Stimulated activated CD4-positive, alpha-beta T cell treated with anti-CD3 and anti-CD28 coated beads, Interleukin-12 subunit alpha, Interleukin-12 subunit beta, amount 100 ng/mL, for 24 hours (primary cell): ENCODE data around the gene MDK.

Source experiments
- DNase-seq, 2 experiments: peaks; one replicate each; pipeline ENCODE4 v3.0.0-alpha.2; 2020; ENCODE audit warnings: low read depth in 2 of 2

The MDK gene

GRCh38 chr11:46382646-46383403 lies 1.4 kb downstream of the MDK start:
- DNase-seq: no peak

GRCh38 chr11:46383404-46383758 lies 1.9 kb downstream of the MDK start:
- no peak for DNase-seq

GRCh38 chr11:46383974-46384701 lies 2.7 kb downstream of the MDK start:
- no peak for DNase-seq

GRCh38 chr11:46385169-46386004 lies 3.9 kb downstream of the MDK start:
- no peak for DNase-seq

DNA sequence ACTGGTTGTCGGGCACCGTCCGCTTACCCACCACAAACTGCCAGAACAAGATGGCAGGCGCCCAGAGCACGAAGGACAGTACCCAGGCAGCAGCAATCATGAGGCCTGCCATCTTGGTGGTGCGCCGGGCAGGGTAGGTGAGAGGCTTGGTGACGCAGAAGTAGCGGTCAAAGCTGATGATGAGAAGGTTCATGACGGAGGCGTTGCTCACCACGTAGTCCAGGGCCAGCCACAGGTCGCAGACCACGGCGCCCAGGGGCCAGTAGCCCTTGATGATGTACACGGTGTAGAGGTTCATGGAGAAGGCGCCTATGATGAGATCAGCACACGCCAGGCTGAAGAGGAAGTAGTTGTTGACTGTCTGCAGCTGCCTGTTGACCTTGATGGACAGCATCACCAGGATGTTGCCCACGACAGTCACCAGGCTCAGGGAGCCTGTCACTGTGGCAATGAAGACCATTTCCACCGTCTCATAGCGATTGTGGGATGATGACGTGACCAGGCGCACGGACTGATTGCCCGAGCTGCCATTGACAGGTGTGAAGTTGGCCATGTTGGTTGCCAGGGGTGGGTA lies 4.6 kb downstream of the MDK start:
- DNase-seq: no peak

DNA sequence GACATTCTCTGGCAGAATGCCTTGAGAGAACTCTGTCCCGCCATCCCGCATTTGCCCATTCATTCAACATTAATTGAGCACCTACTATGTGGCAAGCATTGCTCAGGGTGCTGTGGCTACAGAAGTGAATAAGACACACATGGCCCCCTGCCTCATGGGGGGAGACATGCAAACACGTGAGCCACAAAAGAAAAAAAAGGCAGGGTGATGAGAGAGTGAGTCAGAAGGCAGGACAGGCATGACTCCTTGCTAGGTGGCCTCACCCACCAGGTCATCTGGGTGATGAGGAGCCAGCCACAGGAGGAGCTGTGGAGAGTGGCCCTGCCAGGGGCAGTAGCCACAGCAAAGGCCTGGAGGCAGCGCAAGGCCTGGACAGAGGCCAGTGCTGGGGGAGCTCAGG lies 5.2 kb downstream of the MDK start:
- DNase-seq: no peak

DNA sequence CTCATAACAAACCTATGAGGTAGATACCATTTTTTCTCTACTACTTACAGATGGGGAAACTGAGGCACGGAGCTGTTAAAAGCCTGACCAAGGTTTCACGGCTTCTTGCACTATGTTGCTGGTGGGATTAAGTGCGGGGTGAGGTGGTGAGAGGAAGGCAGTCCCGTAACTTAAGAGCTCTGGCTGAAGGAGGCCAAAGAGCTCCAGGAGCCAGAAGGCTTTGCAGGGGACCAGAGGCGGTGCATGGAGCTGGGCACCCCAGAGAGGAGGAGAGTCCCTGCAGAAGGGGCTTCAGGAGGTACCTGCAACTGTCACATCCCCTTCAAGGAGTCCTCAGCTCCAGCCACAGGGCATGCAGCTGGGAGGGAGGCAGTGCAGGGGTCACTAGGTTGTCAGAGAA lies 6.0 kb downstream of the MDK start:
- no peak for DNase-seq

DNA sequence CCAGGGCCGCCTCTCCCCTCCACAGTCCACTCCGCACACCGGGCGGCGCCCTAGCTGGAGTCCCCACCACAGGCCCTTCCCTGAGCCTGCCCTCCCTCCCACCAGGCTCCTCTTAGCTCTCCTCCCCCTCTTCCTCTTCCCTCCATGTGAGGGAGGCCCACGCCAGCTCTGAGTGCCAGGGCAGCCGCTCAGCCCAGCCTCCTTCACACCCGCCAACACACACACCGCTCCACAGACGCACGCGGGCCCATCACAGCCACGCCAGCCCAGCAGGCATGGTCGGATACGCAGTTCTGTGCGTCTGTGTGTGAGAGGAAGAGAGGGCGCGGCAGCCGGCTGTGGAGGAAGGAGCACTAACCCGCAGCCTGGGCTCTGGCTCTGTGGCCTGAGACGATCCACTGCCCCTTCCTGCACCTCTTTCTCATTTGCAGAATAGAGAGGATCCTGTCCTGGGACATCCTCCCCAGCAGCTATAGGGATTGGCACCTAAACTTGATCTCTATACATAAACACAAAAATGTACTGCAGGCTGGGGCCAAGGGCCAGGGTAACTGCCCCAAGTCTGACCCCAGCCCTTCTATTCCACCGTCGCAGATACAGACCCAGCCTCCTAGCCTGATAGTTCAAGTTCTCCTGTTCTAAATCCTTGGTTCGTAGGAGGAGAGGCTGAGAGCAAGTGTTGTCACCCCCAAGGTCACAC lies 6.6 kb downstream of the MDK start:
- no peak for DNase-seq

DNA sequence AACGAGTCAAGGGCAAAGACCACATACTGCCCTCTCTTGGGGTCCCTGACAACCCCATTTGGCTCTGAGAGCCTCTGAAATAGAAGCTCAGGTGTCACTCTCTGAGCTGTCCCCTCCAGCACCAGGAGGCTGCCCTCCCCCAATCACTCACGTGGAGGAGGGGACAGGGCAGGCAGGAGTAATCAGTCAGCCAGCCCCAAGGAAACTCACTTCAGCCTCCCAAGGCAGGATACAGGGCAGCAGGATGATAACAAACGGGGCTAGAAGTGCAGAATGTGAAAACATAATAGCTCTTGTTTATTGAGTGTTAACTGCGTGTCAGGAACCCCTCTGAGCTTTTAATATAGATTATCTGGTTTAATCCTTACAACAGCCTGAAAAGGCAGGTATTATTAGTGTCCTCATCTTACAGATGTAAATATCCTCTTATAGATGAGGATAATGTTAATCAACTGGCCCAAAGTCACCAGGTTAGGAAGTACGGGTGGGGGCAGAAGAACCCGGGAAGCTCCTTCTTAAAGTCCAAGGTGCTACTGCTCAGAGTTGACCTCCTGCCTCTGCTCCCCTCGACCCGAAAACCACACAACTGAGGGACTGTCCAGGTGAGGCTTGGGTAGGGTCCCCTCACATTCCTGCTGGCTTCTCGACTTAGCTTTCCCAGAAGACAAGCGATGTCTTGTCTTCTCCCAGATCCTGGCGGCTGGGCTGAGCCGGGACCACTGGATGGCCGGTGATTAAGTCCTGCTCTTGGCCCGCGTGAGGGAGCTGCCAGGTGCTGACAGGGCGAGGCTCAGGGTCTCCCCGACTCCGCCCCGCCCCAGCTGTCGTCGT lies 7.4 kb downstream of the MDK start:
- DNase-seq: no peak

DNA sequence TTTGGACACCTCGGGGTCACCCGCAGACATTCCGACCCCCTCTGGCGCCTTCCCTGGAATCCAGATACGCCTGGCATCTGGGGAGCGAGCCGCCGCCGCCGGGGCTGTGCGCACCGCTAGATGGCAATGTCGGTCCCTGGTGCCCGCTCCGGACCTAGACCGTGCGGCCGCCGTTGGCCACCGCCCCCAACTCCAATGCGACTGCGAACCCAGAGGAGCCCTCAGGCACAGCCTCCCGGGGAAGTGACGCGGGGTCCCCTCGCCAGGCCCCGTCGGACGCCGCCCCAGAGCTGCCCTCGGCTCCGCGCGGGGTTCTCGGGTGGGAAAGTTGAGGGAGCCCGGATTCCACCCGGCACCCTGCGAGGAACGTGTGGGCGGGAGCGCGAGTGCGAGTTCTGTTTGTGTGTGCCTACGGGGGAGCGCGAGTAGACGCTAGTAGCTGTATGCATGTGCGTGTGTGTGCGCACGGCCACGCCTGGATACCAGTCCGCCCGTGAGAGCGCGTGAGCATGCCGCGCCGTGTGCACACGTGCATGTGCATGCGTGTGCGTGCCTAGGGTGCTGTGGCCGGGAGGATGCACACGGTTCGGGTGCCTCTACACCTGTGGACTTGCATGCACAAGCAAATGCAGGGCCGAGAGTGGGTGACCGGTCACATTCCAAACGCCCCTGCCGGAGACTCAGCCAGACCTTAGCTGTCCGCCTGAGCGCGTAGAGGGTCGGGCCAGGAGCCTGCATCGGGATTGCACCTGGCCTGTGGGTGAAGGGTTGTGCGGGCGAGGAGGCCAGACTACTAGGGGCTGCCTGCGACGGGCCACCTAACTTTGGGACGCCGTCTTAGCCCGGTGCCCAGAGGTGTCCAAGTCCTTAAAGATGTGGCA lies 8.2 kb downstream of the MDK start:
- peak in 1 of 2 experiments; percentile 64 for DNase-seq

- no peak for DNase-seq
These were observed 9.1 kb downstream of the MDK start for GRCh38 chr11:46390331-46391171.

- no peak for DNase-seq
These were observed 9.7 kb downstream of the MDK start for GRCh38 chr11:46391186-46391577.

GRCh38 chr11:46391578-46392420 lies 10.3 kb downstream of the MDK start, which contains the start of gene CHRM4:
CHRM4 (minus strand) TSS chr11:46391776; CDS start chr11:46386557, 5,219 bp downstream.
- no peak for DNase-seq

- DNase-seq: peak; percentile 49 to 63
These were observed 11.2 kb downstream of the MDK start for GRCh38 chr11:46392421-46393230.

- no peak for DNase-seq
These were observed 11.8 kb downstream of the MDK start for GRCh38 chr11:46393231-46393616.

DNA sequence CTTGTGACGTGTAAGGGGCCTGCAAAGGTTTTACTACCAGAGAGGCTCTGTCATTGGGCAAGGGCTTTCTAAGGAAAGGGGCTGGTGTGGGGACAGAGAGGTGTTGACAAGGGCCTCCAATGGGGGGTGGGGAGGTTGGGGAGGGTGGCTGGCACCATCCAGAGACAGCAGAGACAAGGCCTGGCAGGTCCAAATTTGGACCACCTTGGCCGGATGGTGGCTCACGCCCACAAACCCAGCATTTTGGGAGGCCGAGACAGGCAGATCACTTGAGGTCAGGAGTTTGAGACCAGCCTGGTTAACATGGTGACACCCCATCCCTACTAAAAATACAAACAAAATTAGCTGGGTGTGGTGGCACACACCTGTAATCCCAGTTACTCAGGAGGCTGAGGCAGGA lies 12.3 kb downstream of the MDK start:
- no peak for DNase-seq

GRCh38 chr11:46397526-46397925 lies 16.1 kb downstream of the MDK start:
- DNase-seq: no peak
